HepG2 (cell line): ENCODE data around the gene ZNF544. TPM values are rescaled to one million over a fixed set of nuclear protein-coding genes. Genes with fewer than 3 reads are reported as not detected.

Experiments
- MAFK ChIP-seq, 2 experiments: IDR thresholded peaks in 1 of 2; conservative IDR thresholded peaks in 1 of 2; 2 replicates each; pipeline ENCODE4 v1.6.1; 2011; ENCODE audit warnings: improper control_type of control experiment in 2 of 2, low read length in 2 of 2
- MBNL3 ChIP-seq: fragments of 250-450 bp; sonication (Bioruptor Pico); conservative IDR thresholded peaks from 2 replicates; pipeline ENCODE4 v1.8.0; 2022; ENCODE audit warnings: mild to moderate bottlenecking, inconsistent platforms
- MEF2D ChIP-seq: sonication (generic); formaldehyde crosslinking; IDR thresholded peaks from 2 replicates; pipeline ENCODE4 v1.5.1; 2020; ENCODE audit warnings: mild to moderate bottlenecking, missing genetic modification reagents
- NCOA1 ChIP-seq: sonication (generic); formaldehyde crosslinking; IDR thresholded peaks from 2 replicates; pipeline ENCODE4 v1.9.0; 2021; ENCODE audit warnings: missing genetic modification reagents
- RERE ChIP-seq: IDR thresholded peaks from 2 replicates; pipeline ENCODE4 v1.6.1; 2016; ENCODE audit warnings: low read depth, missing genetic modification reagents, missing compliant biosample characterization
- RFX1 ChIP-seq: fragments of 450-650 bp; IDR thresholded peaks from 2 replicates; pipeline ENCODE4 v1.6.1; 2017
- TEAD2 ChIP-seq: sonication (generic); formaldehyde crosslinking; IDR thresholded peaks from 2 replicates; pipeline ENCODE4 v1.9.0; 2021; ENCODE audit warnings: missing genetic modification reagents
- TOE1 ChIP-seq: sonication (generic); formaldehyde crosslinking; IDR thresholded peaks from 2 replicates; pipeline ENCODE4 v1.4.0; 2020; ENCODE audit warnings: mild to moderate bottlenecking, missing genetic modification reagents
- ZBTB1 ChIP-seq: sonication (generic); formaldehyde crosslinking; IDR thresholded peaks from 2 replicates; pipeline ENCODE4 v1.4.0; 2020; ENCODE audit warnings: missing genetic modification reagents, borderline replicate concordance
- ZNF563 ChIP-seq: sonication (generic); formaldehyde crosslinking; IDR thresholded peaks from 2 replicates; pipeline ENCODE4 v1.8.0; 2022; ENCODE audit warnings: mild to moderate bottlenecking, moderate library complexity, missing genetic modification reagents
- ZNF646 ChIP-seq: sonication (generic); formaldehyde crosslinking; IDR thresholded peaks from 2 replicates; pipeline ENCODE4 v1.9.0; 2021; ENCODE audit warnings: mild to moderate bottlenecking, missing genetic modification reagents
- polyA plus RNA-seq, 8 experiments: library from polyadenylated mRNA; depleted of rRNA in 3 of 8; stranded (reverse) in 7 of 8; unstranded in 1 of 8; fragments of >200 nt; fragmentation: Illumina TruSeq in 4 of 8; extraction: Trizol in 4 of 8; gene quantifications; 2 replicates each; pipeline versions ENCODE4 v1.2.1 to v1.2.3, GENCODE V29; 2011 to 2016; ENCODE audit warnings: low read depth in 4 of 8, missing spikeins in 1 of 8, mixed read lengths in 1 of 8; ENCODE audit not compliant: insufficient read depth in 1 of 8
- total RNA-seq, 5 experiments: library from RNA; depleted of rRNA; stranded (reverse); fragments of >200 nt; fragmentation: Illumina TruSeq; extraction: Trizol; gene quantifications; 2 replicates each; pipeline ENCODE4 v1.2.3, GENCODE V29; 2016; ENCODE audit warnings: low read depth in 1 of 5

ZNF544 gene
- total and polyA plus RNA-seq, 2 of the 13 experiments (the other 11 are each of a cell fraction or from before 2014, with no cell fraction given): 13.1 to 17.0 TPM

- TF ChIP-seq RERE (no peak), ZNF563 (CRISPR knock-in tag) (peak; percentile 68; the same call in 1 of the 2 replicates), TEAD2 (CRISPR knock-in tag) (no peak), MAFK (conservative IDR thresholded peaks at IDR 0.05 in 1 of 2, IDR thresholded peaks at IDR 0.05 in 1 of 2; ENCODE audit: low read length in 2 of 2) (no peak), MBNL3 (CRISPR knock-in tag) (no peak), ZBTB1 (CRISPR knock-in tag) (no peak), RFX1 (no peak), ZNF646 (no peak), NCOA1 (CRISPR knock-in tag) (no peak), TOE1 (no peak), MEF2D (CRISPR knock-in tag) (0 out of 2 replicates have a peak, but pooled peaks have one; percentile 48)
Measured at GRCh38 chr19:58182989-58183816, 45.5 kb upstream of the ZNF544 start, which contains the start of gene ZNF274 (continued).
